ENCODE data around the gene MTOR. TPM values are rescaled to one million over a fixed set of nuclear protein-coding genes. Genes with fewer than 3 reads are reported as not detected.

The MTOR gene
- total RNA-seq, 4 donors from 2014 or later = 37.8 to 46.4 (median 43.9) TPM

DNA sequence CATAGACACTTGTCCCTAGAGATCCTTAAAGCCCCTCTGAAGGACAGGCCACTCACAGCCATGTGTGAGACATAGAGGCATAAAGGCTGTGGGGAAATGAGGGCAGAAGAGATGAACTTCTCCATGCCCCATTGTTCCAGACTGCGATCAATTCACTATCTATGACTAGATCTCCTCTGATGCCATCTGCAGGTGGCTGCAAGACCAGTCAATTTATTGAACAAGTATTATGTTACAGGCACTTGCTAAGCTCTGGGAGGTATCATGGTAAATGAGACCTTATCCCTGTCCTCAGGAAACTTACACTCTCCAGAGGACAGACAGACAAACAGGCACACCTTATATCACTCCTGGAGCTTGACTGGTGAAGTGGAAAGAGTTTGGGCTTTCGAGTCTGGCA, 33.6 kb upstream of the MTOR start:
- no peaks in the 10 kb centered on the region for H3K27me3 ChIP-seq
- H3K9me3 ChIP-seq = no peaks in the 10 kb centered on the region
- H3K4me1 ChIP-seq = no peaks in the 10 kb centered on the region
- 90 to 97% methylated on average over 2 of the region's 2 CpGs for WGBS, 2 donors
- no peak overlapping the region for H3K27ac ChIP-seq
- no peak for DNase-seq
- intact Hi-C loops (cut with DNase I) = no loop called here
- H3K4me3 ChIP-seq (replicated peaks in 1 of 3) = no peak overlapping the region
- TF ChIP-seq, protein P1, sequence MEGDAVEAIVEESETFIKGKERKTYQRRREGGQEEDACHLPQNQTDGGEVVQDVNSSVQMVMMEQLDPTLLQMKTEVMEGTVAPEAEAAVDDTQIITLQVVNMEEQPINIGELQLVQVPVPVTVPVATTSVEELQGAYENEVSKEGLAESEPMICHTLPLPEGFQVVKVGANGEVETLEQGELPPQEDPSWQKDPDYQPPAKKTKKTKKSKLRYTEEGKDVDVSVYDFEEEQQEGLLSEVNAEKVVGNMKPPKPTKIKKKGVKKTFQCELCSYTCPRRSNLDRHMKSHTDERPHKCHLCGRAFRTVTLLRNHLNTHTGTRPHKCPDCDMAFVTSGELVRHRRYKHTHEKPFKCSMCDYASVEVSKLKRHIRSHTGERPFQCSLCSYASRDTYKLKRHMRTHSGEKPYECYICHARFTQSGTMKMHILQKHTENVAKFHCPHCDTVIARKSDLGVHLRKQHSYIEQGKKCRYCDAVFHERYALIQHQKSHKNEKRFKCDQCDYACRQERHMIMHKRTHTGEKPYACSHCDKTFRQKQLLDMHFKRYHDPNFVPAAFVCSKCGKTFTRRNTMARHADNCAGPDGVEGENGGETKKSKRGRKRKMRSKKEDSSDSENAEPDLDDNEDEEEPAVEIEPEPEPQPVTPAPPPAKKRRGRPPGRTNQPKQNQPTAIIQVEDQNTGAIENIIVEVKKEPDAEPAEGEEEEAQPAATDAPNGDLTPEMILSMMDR (IDR thresholded peaks at IDR 0.05) = no peak
- no peak for TF ChIP-seq POLR2A (IDR thresholded peaks at IDR 0.05)
- H3K36me3 ChIP-seq = peaks cover 0 to 4% of the 10 kb centered on the region in 2 donors

- TF ChIP-seq, protein P1 (IDR thresholded peaks at IDR 0.05) = no peak
- no peak for TF ChIP-seq POLR2A (IDR thresholded peaks at IDR 0.05)
- peaks cover 0 to 4% of the 10 kb centered on the region in 2 donors for H3K36me3 ChIP-seq
- H3K27ac ChIP-seq = no peak overlapping the region
- no peaks in the 10 kb centered on the region for H3K4me1 ChIP-seq
- intact Hi-C loops (cut with DNase I) = no loop called here
- H3K27me3 ChIP-seq = no peaks in the 10 kb centered on the region
- no peaks in the 10 kb centered on the region for H3K9me3 ChIP-seq
- H3K4me3 ChIP-seq (replicated peaks in 1 of 3) = no peak overlapping the region
- 83 to 84% methylated on average over 8 of the region's 8 CpGs for WGBS, 2 donors
- no peak for DNase-seq
Observed at GRCh38 chr1:11294951-11295350, 32.6 kb upstream of the MTOR start.

DNA sequence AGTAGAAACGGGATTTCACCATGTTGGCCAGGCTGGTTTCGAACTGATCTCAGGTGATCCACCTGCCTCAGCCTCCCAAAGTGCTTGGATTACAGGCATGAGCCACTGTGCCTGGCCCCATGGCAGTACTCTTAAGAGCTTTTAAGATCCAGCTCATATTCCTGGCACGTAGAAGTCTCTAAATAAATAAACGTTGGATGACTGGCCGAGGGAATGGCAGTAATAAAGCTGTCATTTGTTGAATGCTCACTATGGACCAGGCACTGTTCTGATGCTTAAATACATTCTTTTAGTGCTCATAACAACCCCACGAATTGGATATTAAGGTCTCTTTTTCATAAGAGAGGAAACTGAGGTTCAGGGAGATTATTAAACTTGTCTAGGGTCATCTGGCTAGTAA, 31.5 kb upstream of the MTOR start:
- Histone ChIP-seq H3K36me3 (peaks cover 0 to 4% of the 10 kb centered on the region in 2 donors), H3K27me3 (no peaks in the 10 kb centered on the region), H3K27ac (no peak overlapping the region), H3K4me3 (replicated peaks in 1 of 3) (no peak overlapping the region), H3K9me3 (no peaks in the 10 kb centered on the region), H3K4me1 (no peaks in the 10 kb centered on the region)
- TF ChIP-seq, protein P1 (IDR thresholded peaks at IDR 0.05) = no peak
- TF ChIP-seq POLR2A (IDR thresholded peaks at IDR 0.05) = no peak
- no peak for DNase-seq
- 62 to 70% methylated on average over 6 of the region's 6 CpGs for WGBS, 2 donors
- intact Hi-C loops (cut with DNase I) = no loop called here

- Histone ChIP-seq H3K27ac (no peak overlapping the region), H3K27me3 (no peaks in the 10 kb centered on the region), H3K9me3 (no peaks in the 10 kb centered on the region), H3K36me3 (peaks cover 0 to 4% of the 10 kb centered on the region in 2 donors), H3K4me1 (no peaks in the 10 kb centered on the region), H3K4me3 (replicated peaks in 1 of 3) (no peak overlapping the region)
- 74 to 95% methylated on average over 2 of the region's 2 CpGs for WGBS, 2 donors
- TF ChIP-seq, protein P1 (IDR thresholded peaks at IDR 0.05) = no peak
- TF ChIP-seq POLR2A (IDR thresholded peaks at IDR 0.05) = no peak
- intact Hi-C loops (cut with DNase I) = no loop called here
- DNase-seq = no peak
Observed at GRCh38 chr1:11291049-11291448, 28.7 kb upstream of the MTOR start.

- intact Hi-C loops (cut with DNase I) = no loop called here
- WGBS, 2 donors = 94 to 95% methylated on average over 5 of the region's 5 CpGs
- no peak for DNase-seq
- H3K4me3 ChIP-seq (replicated peaks in 1 of 3) = no peak overlapping the region
- H3K27me3 ChIP-seq = no peaks in the 10 kb centered on the region
- no peak overlapping the region for H3K27ac ChIP-seq
- H3K4me1 ChIP-seq = peaks cover 0 to 3% of the 10 kb centered on the region in 2 donors
- peaks cover 0 to 5% of the 10 kb centered on the region in 2 donors for H3K36me3 ChIP-seq
- TF ChIP-seq, protein P1 (IDR thresholded peaks at IDR 0.05) = no peak
- TF ChIP-seq POLR2A (IDR thresholded peaks at IDR 0.05) = no peak
- H3K9me3 ChIP-seq = no peaks in the 10 kb centered on the region
Observed at GRCh38 chr1:11289064-11289463, 26.7 kb upstream of the MTOR start.

All from thyroid gland (tissue), 4 donors.